HEK293 (cell line): ENCODE data around the gene ENOX2.

Experiments used
- CTCF ChIA-PET: fragments of 350-600 bp; formaldehyde crosslinking; extraction: SDS; loops from one replicate; lab custom pipeline; 2021; ENCODE audit warnings: antibody characterized with exemption; lab: Yijun Ruan, JAX
- POLR2A ChIA-PET: fragments of 300-600 bp; formaldehyde crosslinking; extraction: SDS; loops from one replicate; lab custom pipeline; 2020; ENCODE audit warnings: antibody characterized with exemption, inconsistent platforms; lab: Yijun Ruan, JAX
- H3K27ac ChIP-seq: fragments of 200-500 bp; sonication (Bioruptor generic); 2 replicates; pipeline ENCODE4 v1.5.1; 2014; ENCODE audit warnings: low read depth, low read length, control low read depth, inconsistent platforms; ENCODE audit errors: extremely low read depth
- H3K36me3 ChIP-seq, 2 experiments: fragments of 200-500 bp in 1 of 2; sonication (Bioruptor generic) in 1 of 2; 1 replicate in 1 of 2; 2 replicates in 1 of 2; pipeline ENCODE4 v1.5.1; 2014 to 2017; ENCODE audit warnings: inconsistent platforms in 2 of 2, low read length in 2 of 2; ENCODE audit not compliant: control insufficient read depth in 2 of 2, insufficient read depth in 1 of 2
- H3K4me1 ChIP-seq: fragments of 200-500 bp; sonication (Bioruptor generic); 2 replicates; pipeline ENCODE4 v1.5.1; 2014; ENCODE audit warnings: mild to moderate bottlenecking, low read length, inconsistent platforms; ENCODE audit not compliant: control insufficient read depth, insufficient read depth
- H3K4me3 ChIP-seq: 2 replicates; pipeline ENCODE4 v1.5.1; 2011; ENCODE audit warnings: low read depth, mild to moderate bottlenecking, control low read depth, low read length, moderate library complexity
- H3K9me3 ChIP-seq: fragments of 200-500 bp; sonication (Bioruptor generic); 2 replicates; pipeline ENCODE4 v1.5.1; 2014; ENCODE audit warnings: low read depth, low read length, inconsistent platforms; ENCODE audit not compliant: control insufficient read depth, insufficient read depth
- BCL11A ChIP-seq: fragments of 450-650 bp; formaldehyde crosslinking; IDR thresholded peaks from 2 replicates; pipeline ENCODE4 v1.5.1; 2016; ENCODE audit warnings: low read depth, missing biosample characterization, missing genetic modification characterization
- HOXC10 ChIP-seq: sonication (generic); formaldehyde crosslinking; IDR thresholded peaks from 2 replicates; pipeline ENCODE4 v1.8.1; 2023; ENCODE audit warnings: mild to moderate bottlenecking, missing genetic modification reagents
- KLF1 ChIP-seq: fragments of 450-650 bp; formaldehyde crosslinking; IDR thresholded peaks from 2 replicates; pipeline ENCODE4 v1.5.1; 2016; ENCODE audit warnings: missing biosample characterization, missing genetic modification characterization
- MZF1 ChIP-seq: fragments of 450-650 bp; formaldehyde crosslinking; IDR thresholded peaks from 2 replicates; pipeline ENCODE4 v1.5.1; 2017; ENCODE audit warnings: missing biosample characterization, missing genetic modification characterization, borderline replicate concordance
- OSR2 ChIP-seq: fragments of 450-650 bp; formaldehyde crosslinking; IDR thresholded peaks from 2 replicates; pipeline ENCODE4 v1.5.1; 2016; ENCODE audit warnings: missing biosample characterization, missing genetic modification characterization
- OVOL3 ChIP-seq: fragments of 450-650 bp; formaldehyde crosslinking; IDR thresholded peaks from 2 replicates; pipeline ENCODE4 v1.5.1; 2016; ENCODE audit warnings: missing biosample characterization, missing genetic modification characterization
- PBX3 ChIP-seq: sonication (generic); formaldehyde crosslinking; IDR thresholded peaks from 2 replicates; pipeline ENCODE4 v1.8.1; 2022; ENCODE audit warnings: mild to moderate bottlenecking, moderate library complexity, missing genetic modification reagents
- RBAK ChIP-seq: fragments of 450-650 bp; formaldehyde crosslinking; IDR thresholded peaks from 2 replicates; pipeline ENCODE4 v1.5.1; 2016; ENCODE audit warnings: missing biosample characterization, missing genetic modification characterization
- TSHZ1 ChIP-seq: fragments of 450-650 bp; formaldehyde crosslinking; IDR thresholded peaks from 2 replicates; pipeline ENCODE4 v1.5.1; 2016; ENCODE audit warnings: missing biosample characterization, missing genetic modification characterization, borderline replicate concordance
- YY1 ChIP-seq: fragments of 450-650 bp; formaldehyde crosslinking; IDR thresholded peaks from 2 replicates; pipeline ENCODE4 v1.5.1; 2018; ENCODE audit warnings: missing biosample characterization, missing genetic modification characterization
- ZBTB1 ChIP-seq: fragments of 450-650 bp; formaldehyde crosslinking; IDR thresholded peaks from 2 replicates; pipeline ENCODE4 v1.5.1; 2016; ENCODE audit warnings: missing biosample characterization, missing genetic modification characterization
- ZBTB10 ChIP-seq: fragments of 450-650 bp; formaldehyde crosslinking; IDR thresholded peaks from 2 replicates; pipeline ENCODE4 v1.5.1; 2016; ENCODE audit warnings: missing biosample characterization, missing genetic modification characterization
- ZBTB21 ChIP-seq: fragments of 450-650 bp; formaldehyde crosslinking; IDR thresholded peaks from 2 replicates; pipeline ENCODE4 v1.5.1; 2017; ENCODE audit warnings: missing biosample characterization, missing genetic modification characterization
- ZIC2 ChIP-seq: fragments of 450-650 bp; formaldehyde crosslinking; IDR thresholded peaks from 2 replicates; pipeline ENCODE4 v1.5.1; 2016; ENCODE audit warnings: missing biosample characterization, missing genetic modification characterization
- ZNF16 ChIP-seq: fragments of 450-650 bp; formaldehyde crosslinking; IDR thresholded peaks from 2 replicates; pipeline ENCODE4 v1.5.1; 2016; ENCODE audit warnings: low read depth, missing biosample characterization, missing genetic modification characterization
- ZNF2 ChIP-seq: fragments of 450-650 bp; formaldehyde crosslinking; IDR thresholded peaks from 2 replicates; pipeline ENCODE4 v1.5.1; 2016; ENCODE audit warnings: missing biosample characterization, missing genetic modification characterization
- ZNF311 ChIP-seq: fragments of 450-650 bp; formaldehyde crosslinking; IDR thresholded peaks from 2 replicates; pipeline ENCODE4 v1.5.1; 2017; ENCODE audit warnings: missing biosample characterization, missing genetic modification characterization, borderline replicate concordance
- ZNF37A ChIP-seq: fragments of 450-650 bp; IDR thresholded peaks from 2 replicates; pipeline ENCODE4 v1.5.1; 2018; ENCODE audit warnings: missing biosample characterization, missing genetic modification characterization
- ZNF416 ChIP-seq: fragments of 450-650 bp; formaldehyde crosslinking; IDR thresholded peaks from 2 replicates; pipeline ENCODE4 v1.5.1; 2016; ENCODE audit warnings: missing biosample characterization, missing genetic modification characterization
- ZNF426 ChIP-seq: fragments of 450-650 bp; formaldehyde crosslinking; IDR thresholded peaks from 2 replicates; pipeline ENCODE4 v1.5.1; 2017; ENCODE audit warnings: missing biosample characterization, missing genetic modification characterization, mild to moderate bottlenecking, inconsistent platforms, moderate library complexity
- ZNF449 ChIP-seq: fragments of 450-650 bp; formaldehyde crosslinking; IDR thresholded peaks from 2 replicates; pipeline ENCODE4 v1.5.1; 2017; ENCODE audit warnings: missing biosample characterization, mild to moderate bottlenecking, missing genetic modification characterization, moderate library complexity
- ZNF529 ChIP-seq: fragments of 450-650 bp; formaldehyde crosslinking; IDR thresholded peaks from 2 replicates; pipeline ENCODE4 v1.5.1; 2017; ENCODE audit warnings: missing genetic modification characterization, missing biosample characterization; ENCODE audit not compliant: insufficient replicate concordance
- ZNF600 ChIP-seq: fragments of 450-650 bp; formaldehyde crosslinking; IDR thresholded peaks from 2 replicates; pipeline ENCODE4 v1.5.1; 2016; ENCODE audit warnings: missing biosample characterization, missing genetic modification characterization
- ZNF670 ChIP-seq: fragments of 450-650 bp; formaldehyde crosslinking; IDR thresholded peaks from 2 replicates; pipeline ENCODE4 v1.5.1; 2016; ENCODE audit warnings: missing biosample characterization, missing genetic modification characterization, low read depth
- ZNF707 ChIP-seq: fragments of 450-650 bp; formaldehyde crosslinking; IDR thresholded peaks from 2 replicates; pipeline ENCODE4 v1.5.1; 2016; ENCODE audit warnings: missing biosample characterization, missing genetic modification characterization
- ZNF768 ChIP-seq: fragments of 450-650 bp; formaldehyde crosslinking; IDR thresholded peaks from 2 replicates; pipeline ENCODE4 v1.5.1; 2018; ENCODE audit warnings: missing biosample characterization, mild to moderate bottlenecking, missing genetic modification characterization

ENOX2 gene

GRCh38 chrX:130877892-130878341, 25.1 kb downstream of the ENOX2 start:
- Histone ChIP-seq H3K36me3 (no peaks in the 10 kb centered on the region), H3K9me3 (peaks cover 3% of the 10 kb centered on the region), H3K4me1 (peaks cover 5% of the 10 kb centered on the region; the same call in 1 of the 2 replicates)
- POLR2A ChIA-PET = no interaction called here
- no peak for TF ChIP-seq ZNF707 (tag by site-specific recombination)
- TF ChIP-seq ZNF2 (tag by site-specific recombination) = no peak
- TF ChIP-seq ZNF37A (tag by site-specific recombination) = no peak
- no peak for TF ChIP-seq ZNF426 (tag by site-specific recombination)
- no peak for TF ChIP-seq ZBTB10 (tag by site-specific recombination)
- TF ChIP-seq ZBTB21 (tag by site-specific recombination) = no peak
- no peak for TF ChIP-seq ZBTB1
- no peak for TF ChIP-seq BCL11A (tag by site-specific recombination)
- no peak for TF ChIP-seq ZNF670 (tag by site-specific recombination)
- TF ChIP-seq ZNF449 (tag by site-specific recombination) = no peak
- TF ChIP-seq, all 188 proteins: peak for 0
- CTCF ChIA-PET = interaction anchor here (0.6 to 0.7 kb wide), 3 partner anchors 8 to 565 kb away, joined by 3 to 6 read pairs (median 3); no protein-coding TSS in a partner anchor
- H3K27ac ChIP-seq = no peak overlapping the region
- H3K4me3 ChIP-seq = no peak overlapping the region

GRCh38 chrX:130876226-130876625, 26.8 kb downstream of the ENOX2 start:
- H3K27ac ChIP-seq = no peak overlapping the region
- CTCF ChIA-PET = interaction anchor here (0.9 kb wide), 1 partner anchor 482 kb away, joined by 3 read pairs; no protein-coding TSS in a partner anchor
- H3K4me3 ChIP-seq = no peak overlapping the region
- POLR2A ChIA-PET = no interaction called here
- H3K4me1 ChIP-seq = peaks cover 5% of the 10 kb centered on the region; the same call in 1 of the 2 replicates
- H3K36me3 ChIP-seq = no peaks in the 10 kb centered on the region
- no peak for TF ChIP-seq ZNF768 (tag by site-specific recombination)
- TF ChIP-seq OSR2 (tag by site-specific recombination) = no peak
- no peak for TF ChIP-seq KLF1 (tag by site-specific recombination)
- TF ChIP-seq YY1 (tag by site-specific recombination) = no peak
- no peak for TF ChIP-seq ZNF529 (tag by site-specific recombination)
- TF ChIP-seq BCL11A (tag by site-specific recombination) = no peak
- TF ChIP-seq TSHZ1 (tag by site-specific recombination) = no peak
- no peak for TF ChIP-seq ZNF600 (tag by site-specific recombination)
- no peak for TF ChIP-seq OVOL3 (tag by site-specific recombination)
- no peak for TF ChIP-seq ZIC2 (tag by site-specific recombination)
- TF ChIP-seq PBX3 (CRISPR knock-in tag) = no peak
- TF ChIP-seq ZNF311 (tag by site-specific recombination) = no peak
- TF ChIP-seq MZF1 (tag by site-specific recombination) = no peak
- TF ChIP-seq ZNF16 (tag by site-specific recombination) = no peak
- TF ChIP-seq HOXC10 (CRISPR knock-in tag) = no peak
- TF ChIP-seq RBAK (tag by site-specific recombination) = no peak
- TF ChIP-seq ZNF416 = no peak
- peaks cover 3% of the 10 kb centered on the region for H3K9me3 ChIP-seq
